OCI-LY7 (cell line): ENCODE results near the gene UROD. TPM values are rescaled to one million over a fixed set of nuclear protein-coding genes. Genes with fewer than 3 reads are reported as not detected.
A peak's percentile ranks its signal among the peaks of the same experiment; 100 is the strongest.

Experiments
- BruUV-seq: library from RNA; stranded (reverse); fragments of 400-500 nt; replicated peaks from 2 replicates; lab custom pipeline; 2021; lab: Mats Ljungman, UMichigan
- CTCF ChIA-PET: fragments of 300-600 bp; sonication (Branson Sonifier 250); formaldehyde crosslinking; loops from one replicate; lab custom pipeline; 2022; ENCODE audit warnings: antibody characterized with exemption; ENCODE audit not compliant: unreplicated experiment; lab: Charles Lee
- POLR2A ChIA-PET: fragments of 300-600 bp; sonication (Branson Sonifier 250); formaldehyde crosslinking; loops from one replicate; lab custom pipeline; 2022; ENCODE audit warnings: antibody characterized with exemption; lab: Charles Lee
- DNase-seq: peaks from one replicate; pipeline ENCODE4 v3.0.0-alpha.2; 2015; ENCODE audit warnings: low spot score
- H2AFZ ChIP-seq: fragments of 200-600 bp; sonication (generic), shearing (Covaris generic); 2 replicates; pipeline ENCODE4 v1.6.1; 2014; ENCODE audit warnings: mild to moderate bottlenecking, antibody characterized with exemption, low read length, moderate library complexity
- H3K27ac ChIP-seq: fragments of 200-600 bp; sonication (generic); 2 replicates; pipeline ENCODE4 v1.5.1; 2014; ENCODE audit warnings: mixed run types, low read depth, mild to moderate bottlenecking, moderate library complexity, low read length, inconsistent platforms; ENCODE audit not compliant: poor library complexity, severe bottlenecking
- H3K36me3 ChIP-seq: fragments of 200-600 bp; sonication (generic); 2 replicates; pipeline ENCODE4 v1.6.1; 2014; ENCODE audit warnings: mild to moderate bottlenecking, antibody characterized with exemption, low read length, moderate library complexity, mixed read lengths; ENCODE audit not compliant: insufficient read depth
- H3K4me1 ChIP-seq: fragments of 200-600 bp; sonication (generic); 2 replicates; pipeline ENCODE4 v1.5.1; 2014; ENCODE audit warnings: mild to moderate bottlenecking, low read length; ENCODE audit not compliant: insufficient read depth, poor library complexity, severe bottlenecking
- H3K4me2 ChIP-seq: fragments of 200-600 bp; sonication (generic); 2 replicates; pipeline ENCODE4 v1.6.1; 2014; ENCODE audit warnings: mild to moderate bottlenecking, low read length
- H3K4me3 ChIP-seq: fragments of 200-600 bp; sonication (generic); 2 replicates; pipeline ENCODE4 v1.5.1; 2014; ENCODE audit warnings: mild to moderate bottlenecking, low read depth, low read length; ENCODE audit not compliant: poor library complexity, severe bottlenecking
- H3K79me2 ChIP-seq: fragments of 200-600 bp; sonication (generic); 2 replicates; pipeline ENCODE4 v1.6.1; 2016; ENCODE audit warnings: low read depth, mild to moderate bottlenecking, low read length, moderate library complexity, mixed read lengths; ENCODE audit not compliant: insufficient read depth
- H3K9me2 ChIP-seq: fragments of 200-600 bp; sonication (generic); 2 replicates; pipeline ENCODE4 v1.6.1; 2016; ENCODE audit warnings: mild to moderate bottlenecking, low read length, mixed read lengths; ENCODE audit not compliant: insufficient read depth
- H3K9me3 ChIP-seq: fragments of 200-600 bp; sonication (generic); 2 replicates; pipeline ENCODE4 v1.6.1; 2014; ENCODE audit warnings: mild to moderate bottlenecking, mixed run types, low read length, mixed read lengths
- H4K20me1 ChIP-seq: fragments of 200-600 bp; sonication (generic); 2 replicates; pipeline ENCODE4 v1.6.1; 2014; ENCODE audit warnings: mild to moderate bottlenecking, antibody characterized with exemption, low read length, moderate library complexity, mixed read lengths; ENCODE audit not compliant: insufficient read depth
- CTCF ChIP-seq: fragments of 200-600 bp; sonication (generic); conservative IDR thresholded peaks from 2 replicates; pipeline ENCODE4 v1.5.1; 2014; ENCODE audit warnings: mild to moderate bottlenecking, antibody characterized with exemption, low read length, moderate library complexity, mixed read lengths
- EZH2phosphoT487 ChIP-seq: fragments of 200-600 bp; sonication (generic); IDR thresholded peaks from 2 replicates; pipeline ENCODE4 v1.6.1; 2018; ENCODE audit warnings: low read depth, borderline replicate concordance, mild to moderate bottlenecking, mixed run types, antibody characterized with exemption, low read length, moderate library complexity, mixed read lengths
- intact Hi-C: fragments of 100-400 bp; cut with micrococcal nuclease; formaldehyde crosslinking; loops from one replicate; pipeline ENCODE4 v1.10.0; 2022; ENCODE audit not compliant: unreplicated experiment
- total RNA-seq, 2 experiments: library from RNA; depleted of rRNA in 1 of 2; stranded (reverse); fragments of >200 nt in 1 of 2; shearing (Covaris generic) in 1 of 2; gene quantifications; 2 replicates each; pipeline ENCODE4 v1.2.3, GENCODE V29; 2014 to 2022

UROD gene
- total RNA-seq, 2 experiments from 2014 or later, result 61.6 to 73.5 TPM

- H3K79me2 ChIP-seq, result peaks cover 6% of the 10 kb centered on the region; the same call in 1 of the 2 replicates
- H4K20me1 ChIP-seq, result no peaks in the 10 kb centered on the region
- no peaks in the 10 kb centered on the region for H3K9me3 ChIP-seq
- H3K4me3 ChIP-seq, result no peak overlapping the region
- ChIA-PET CTCF (interaction anchor here (1.3 kb wide), 2 partner anchors 284 to 289 kb away, joined by 4 read pairs; no protein-coding TSS in a partner anchor), POLR2A (interaction anchor here (0.9 to 1.5 kb wide), 3 partner anchors 224 to 289 kb away, joined by 4 to 9 read pairs (median 4); no protein-coding TSS in a partner anchor)
- no peak overlapping the region for H3K27ac ChIP-seq
- BruUV-seq, result no TSS peak
- DNase-seq, result peak; percentile 84
- H3K9me2 ChIP-seq, result no peaks in the 10 kb centered on the region
- TF ChIP-seq EZH2phosphoT487 (no peak), CTCF (peak; percentile 94)
- H2AFZ ChIP-seq, result no peak overlapping the region
- intact Hi-C loops, result loop anchor here (1.0 to 5.0 kb wide), 4 partner anchors 193 to 479 kb away; partner anchors contain the start of gene ZSWIM5
- no peaks in the 10 kb centered on the region; the same call in 1 of the 2 replicates for H3K36me3 ChIP-seq
- peak overlapping the region; percentile 7; the same call in 1 of the 2 replicates for H3K4me2 ChIP-seq
- peaks cover 20% of the 10 kb centered on the region for H3K4me1 ChIP-seq
These were observed 2.4 kb downstream of the UROD start for GRCh38 chr1:45014321-45015028.

- Histone ChIP-seq H3K9me2 (no peaks in the 10 kb centered on the region), H3K9me3 (no peaks in the 10 kb centered on the region), H3K36me3 (no peaks in the 10 kb centered on the region; the same call in 1 of the 2 replicates), H4K20me1 (no peaks in the 10 kb centered on the region), H3K27ac (no peak overlapping the region), H3K4me3 (no peak overlapping the region), H3K4me2 (no peak overlapping the region), H2AFZ (no peak overlapping the region), H3K79me2 (peaks cover 6% of the 10 kb centered on the region; the same call in 1 of the 2 replicates), H3K4me1 (peaks cover 12% of the 10 kb centered on the region)
- intact Hi-C loops, result no loop called here
- no TSS peak for BruUV-seq
- DNase-seq, result no peak
- TF ChIP-seq CTCF (no peak), EZH2phosphoT487 (no peak)
- CTCF ChIA-PET, result no interaction called here
- POLR2A ChIA-PET, result interaction anchor here (1.3 to 1.6 kb wide), 2 partner anchors 287 to 288 kb away, joined by 4 to 9 read pairs; no protein-coding TSS in a partner anchor
These were observed 3.6 kb downstream of the UROD start for GRCh38 chr1:45015683-45016082.
